GM19397 (cell line): ENCODE measurements around the gene HBP1.
"Not testable (repeated sequence)": the region's sequence is repeated elsewhere in the genome, so short reads cannot be mapped to it uniquely, and the experiment has no call there.

Experiments used
- ATAC-seq: cut with Tn5 transposase; IDR thresholded peaks from one replicate; pipeline ENCODE4 v1.9.1; 2021; ENCODE audit warnings: mild to moderate bottlenecking, moderate library complexity; ENCODE audit not compliant: unreplicated experiment

HBP1 gene

DNA sequence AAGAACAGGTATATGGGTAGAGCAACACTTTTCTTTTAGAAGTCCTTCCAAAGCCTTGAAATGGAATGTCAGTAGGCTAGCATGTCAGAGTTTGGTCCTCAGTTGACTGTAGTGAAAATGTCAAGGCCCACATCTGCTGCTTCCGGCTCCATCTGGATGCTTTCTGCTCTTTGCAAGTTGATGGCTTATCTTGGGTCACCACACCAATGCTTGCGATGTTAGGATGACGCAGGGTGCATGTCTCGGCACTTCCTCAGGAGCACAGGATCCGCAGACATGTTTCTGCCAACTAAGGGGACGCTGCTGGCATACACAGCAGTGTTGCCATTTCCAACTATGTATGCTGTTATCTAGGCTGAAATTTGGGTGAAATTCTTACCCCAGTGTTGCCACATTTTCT lies 14.0 kb upstream of the HBP1 start:
- no peak for ATAC-seq

DNA sequence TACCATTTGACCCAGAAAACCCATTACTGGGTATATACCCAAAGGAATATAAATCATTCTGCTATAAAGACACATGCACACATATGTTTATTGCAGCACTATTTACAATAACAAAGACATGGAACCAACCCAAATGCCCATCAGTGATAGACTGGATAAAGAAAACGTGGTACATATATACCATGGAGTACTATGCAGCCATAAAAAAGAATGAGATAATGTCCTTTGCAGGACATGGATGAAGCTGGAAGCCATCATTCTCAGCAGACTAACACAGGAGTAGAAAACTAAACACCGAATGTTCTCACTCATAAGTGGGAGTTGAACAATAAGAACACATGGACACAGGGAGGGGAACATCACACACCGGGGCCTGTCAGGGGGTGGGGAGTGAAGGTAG lies 13.1 kb upstream of the HBP1 start:
- ATAC-seq: not testable (repeated sequence)

DNA sequence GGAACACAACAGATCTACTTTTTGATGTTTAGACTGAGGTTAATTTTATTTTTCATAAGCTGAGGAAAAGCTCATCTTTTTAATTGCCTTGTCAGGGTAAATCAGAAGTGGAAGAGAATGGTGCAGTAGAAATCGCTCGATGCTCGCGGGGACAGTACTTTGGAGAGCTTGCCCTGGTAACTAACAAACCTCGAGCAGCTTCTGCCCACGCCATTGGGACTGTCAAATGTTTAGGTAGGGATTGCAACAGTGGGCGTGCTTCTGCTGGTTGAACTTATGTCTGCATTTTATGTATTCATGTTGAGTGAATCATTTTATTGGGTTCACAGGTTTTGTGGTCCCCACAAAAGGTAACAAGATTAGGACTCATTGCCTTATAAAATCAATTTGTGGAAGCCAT lies 11.7 kb upstream of the HBP1 start:
- ATAC-seq: no peak

DNA sequence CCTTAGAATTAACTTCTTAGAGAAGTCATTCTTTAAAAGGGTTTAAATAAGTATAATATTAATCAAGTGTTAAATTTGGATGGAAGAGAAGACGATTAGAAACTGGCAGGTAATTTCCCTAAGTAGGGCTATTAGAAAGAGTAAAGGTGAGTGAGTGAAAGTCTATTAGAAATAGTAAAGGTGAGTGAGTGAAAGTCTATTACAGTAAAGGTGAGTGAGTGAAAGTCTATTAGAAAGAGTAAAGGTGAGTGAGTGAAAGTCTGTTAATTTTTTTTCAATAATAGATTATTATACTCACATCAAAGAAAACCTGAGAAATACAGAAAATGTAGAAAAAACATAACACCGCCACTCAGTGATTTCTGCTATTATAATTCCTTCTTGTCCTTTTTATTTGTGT lies 10.8 kb upstream of the HBP1 start:
- ATAC-seq: no peak

DNA sequence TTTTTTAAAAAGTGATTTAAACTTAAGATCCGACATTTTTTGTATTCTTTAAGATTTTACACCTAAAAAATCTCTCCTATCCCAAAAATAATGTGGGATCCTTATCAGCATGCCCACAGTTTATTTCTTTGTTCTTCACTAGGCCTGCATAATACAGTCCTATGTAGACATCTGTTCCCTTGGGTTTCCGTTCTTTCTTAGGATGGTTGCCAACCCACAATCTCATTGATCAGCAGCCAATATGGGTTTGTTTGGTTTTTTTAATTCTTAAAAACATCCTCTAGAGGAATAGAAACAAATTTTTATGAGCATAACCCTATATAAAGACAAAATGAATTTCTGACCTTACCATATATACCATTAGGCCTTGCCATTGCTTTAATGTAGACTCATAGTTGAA lies 8.4 kb upstream of the HBP1 start:
- no peak for ATAC-seq

DNA sequence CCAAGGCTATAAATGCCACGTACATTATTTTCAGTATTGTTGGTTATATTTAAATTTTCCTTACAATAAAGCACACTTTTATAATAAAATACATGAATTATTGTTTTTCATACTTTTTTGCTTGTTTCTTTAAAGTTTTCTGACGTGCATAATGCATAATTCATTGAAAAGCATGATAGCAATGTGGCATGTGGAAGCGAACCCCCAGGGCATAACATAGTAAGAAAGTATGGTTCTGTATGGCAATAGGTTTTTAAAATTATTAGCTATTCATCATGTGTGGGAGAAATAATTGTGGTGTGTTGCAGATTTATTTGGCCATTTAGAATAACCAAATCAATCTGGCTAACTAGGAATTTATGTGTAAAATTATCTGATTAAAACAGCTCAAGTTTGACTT lies 7.4 kb upstream of the HBP1 start:
- ATAC-seq: no peak

DNA sequence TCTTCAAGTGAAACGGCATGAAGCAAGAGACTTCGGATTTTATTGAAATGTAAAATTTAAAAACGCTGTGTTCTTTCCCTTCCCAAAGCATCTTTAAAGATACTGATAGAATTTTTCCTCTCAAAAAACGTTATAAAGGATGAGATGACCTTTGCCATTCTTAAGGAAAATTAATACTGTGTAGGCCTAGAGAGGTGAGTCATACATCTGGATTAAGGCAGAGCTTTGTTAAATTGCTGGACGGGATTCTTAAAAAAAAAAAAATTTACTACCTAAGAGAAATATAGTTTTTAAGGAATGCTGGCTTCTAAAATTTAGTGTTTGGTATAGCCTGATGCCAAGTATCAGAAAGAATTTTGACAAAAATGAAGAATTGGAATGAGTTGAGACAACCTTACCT lies 6.3 kb upstream of the HBP1 start:
- ATAC-seq: no peak

DNA sequence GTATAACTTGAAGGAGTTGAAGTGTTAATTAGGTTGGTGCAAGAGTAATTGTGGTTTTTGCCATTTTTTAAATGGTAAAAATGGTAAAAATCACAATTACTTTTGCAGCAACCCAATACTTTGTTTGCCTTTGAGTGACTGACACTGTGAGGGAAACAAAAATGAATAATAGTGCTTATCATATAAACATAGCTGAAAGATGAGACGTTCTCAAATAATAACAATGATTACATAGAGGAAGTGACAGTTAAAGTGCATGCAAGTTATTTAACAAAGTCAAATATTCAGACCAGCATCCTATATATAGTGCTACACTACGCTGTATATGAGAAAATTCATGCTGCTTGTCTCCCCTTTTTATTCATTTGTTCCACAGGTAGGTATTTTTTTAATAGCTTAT lies 4.7 kb upstream of the HBP1 start:
- ATAC-seq: no peak

DNA sequence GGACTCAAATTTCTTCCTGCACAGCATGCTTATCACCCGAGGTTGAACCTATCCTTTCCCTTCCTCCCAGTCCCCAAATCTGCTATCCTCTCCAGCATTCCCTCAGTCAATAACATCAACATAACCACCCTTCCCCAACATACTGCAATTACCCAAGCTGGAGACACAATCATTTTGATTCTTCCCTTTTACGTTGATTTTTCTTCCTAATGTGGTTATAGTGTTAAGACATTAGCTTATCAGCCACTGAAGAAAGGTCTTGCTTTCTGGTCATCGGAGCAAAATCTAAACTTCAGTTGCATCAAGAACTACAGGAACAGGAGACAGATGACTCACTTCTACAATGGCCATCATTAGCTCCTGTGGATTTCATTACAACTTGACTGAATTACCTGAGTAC lies 3.5 kb upstream of the HBP1 start:
- ATAC-seq: no peak

DNA sequence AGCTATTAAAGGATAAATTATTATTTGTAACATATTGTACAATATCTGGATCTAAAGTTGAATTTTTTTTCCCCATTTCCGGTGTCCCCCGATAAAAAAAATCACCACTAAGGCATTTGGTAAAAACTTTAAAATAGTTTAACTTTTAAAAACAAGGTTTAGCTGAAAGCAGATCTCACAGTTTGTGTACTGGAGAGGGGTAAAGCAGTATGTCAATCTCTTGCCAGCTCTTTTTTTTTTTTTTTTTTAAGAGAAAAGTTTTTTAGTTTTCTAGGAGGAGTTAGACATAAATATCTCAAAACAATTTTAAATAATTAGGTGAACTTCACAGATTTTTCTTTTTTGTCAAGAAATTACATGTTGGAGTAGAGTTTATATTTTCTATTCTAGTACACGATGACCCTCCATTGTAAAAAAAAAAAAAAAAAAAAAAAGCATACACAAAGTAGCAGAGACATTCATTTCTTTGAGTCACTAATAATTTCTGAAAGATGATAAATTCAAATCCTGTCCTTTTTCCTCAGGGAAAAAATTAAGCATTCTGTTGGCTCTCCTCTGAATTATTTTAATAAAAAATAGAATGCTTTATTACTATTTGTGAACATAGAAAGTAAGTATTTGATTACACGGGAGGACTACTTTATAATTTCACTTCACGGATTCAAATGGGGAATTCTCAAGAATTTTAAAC lies 1.9 kb upstream of the HBP1 start:
- ATAC-seq: no peak

DNA sequence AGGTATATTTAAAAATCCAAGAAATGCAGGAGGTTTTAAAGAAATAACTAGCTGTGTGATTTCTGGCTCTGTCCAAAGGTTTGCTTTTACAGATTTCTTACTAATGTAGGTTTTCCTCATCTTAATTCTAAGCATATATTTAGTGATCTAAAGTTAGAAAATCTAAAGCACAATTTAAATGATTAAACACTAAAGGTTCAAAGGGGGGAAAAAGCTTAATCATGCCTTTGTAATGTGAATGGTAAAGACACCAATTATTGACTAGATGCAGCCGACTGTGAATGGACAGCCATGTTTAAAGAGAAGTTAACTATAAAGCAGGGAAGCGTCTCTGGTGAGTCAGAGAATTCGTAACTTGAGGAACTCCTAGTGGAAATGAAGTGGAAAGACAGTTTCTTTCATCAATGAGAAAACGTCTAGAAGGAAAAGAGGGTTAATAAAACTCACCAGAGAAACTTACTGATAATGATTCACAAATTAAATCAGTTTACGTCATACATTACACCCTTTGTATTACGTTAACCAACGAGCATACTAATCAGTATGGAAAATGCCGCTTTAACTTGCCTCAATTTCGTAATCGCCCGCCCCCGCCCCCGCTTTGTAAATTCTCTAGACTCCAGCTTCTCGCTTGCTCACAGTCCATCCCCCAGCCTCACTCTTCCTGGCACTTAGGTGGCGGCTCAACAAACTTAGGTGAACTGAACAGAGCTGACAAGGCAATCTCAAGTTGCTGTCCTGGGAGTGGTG lies 1.1 kb upstream of the HBP1 start:
- no peak for ATAC-seq

DNA sequence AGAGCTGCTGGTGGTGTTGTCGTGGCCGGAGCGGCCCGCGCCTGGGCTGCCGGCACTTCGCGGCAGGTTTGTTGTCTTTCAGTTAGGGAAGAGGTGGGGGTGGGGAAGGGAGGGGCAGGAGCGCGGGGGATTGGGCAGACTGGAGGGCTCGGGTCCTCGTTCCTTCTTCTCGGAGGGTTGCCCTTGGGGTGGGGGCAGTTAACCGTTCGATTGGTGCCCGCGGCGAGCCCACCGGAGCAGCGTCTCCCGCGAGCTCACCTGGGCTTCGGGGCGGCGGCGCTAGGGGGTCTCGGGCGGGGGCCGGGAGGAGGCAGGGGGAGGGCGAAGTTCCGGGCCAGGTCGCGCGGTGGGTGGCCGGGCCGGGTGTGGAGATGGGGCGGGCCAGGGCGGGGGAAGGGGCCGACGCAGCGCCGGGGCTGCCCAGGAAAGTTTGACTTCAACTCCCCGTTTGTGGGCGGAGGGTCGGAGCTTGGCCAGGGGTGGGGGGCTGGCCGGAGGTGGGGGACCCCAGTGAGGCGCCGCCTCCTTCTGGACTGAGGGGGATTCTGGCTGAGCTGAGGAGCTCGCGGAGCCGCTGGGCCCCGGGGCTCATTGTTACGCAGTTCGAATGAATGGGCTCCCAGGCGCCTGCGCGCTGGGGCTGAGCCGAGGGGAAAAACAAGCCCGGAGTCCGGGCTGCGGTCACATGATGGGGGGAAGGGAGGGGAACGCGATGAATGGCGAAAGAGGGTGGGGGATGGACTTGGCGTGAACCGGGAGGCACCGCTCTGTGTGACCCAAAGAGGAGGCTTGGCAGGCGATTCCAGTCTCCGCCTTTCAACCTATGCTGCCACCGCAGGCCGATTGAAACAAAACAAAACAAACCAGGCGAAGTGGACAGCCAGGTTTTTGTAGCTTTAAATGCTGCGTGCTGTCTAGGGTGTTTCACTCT lies 582 bp downstream of the HBP1 start:
- ATAC-seq: peak; percentile 33

DNA sequence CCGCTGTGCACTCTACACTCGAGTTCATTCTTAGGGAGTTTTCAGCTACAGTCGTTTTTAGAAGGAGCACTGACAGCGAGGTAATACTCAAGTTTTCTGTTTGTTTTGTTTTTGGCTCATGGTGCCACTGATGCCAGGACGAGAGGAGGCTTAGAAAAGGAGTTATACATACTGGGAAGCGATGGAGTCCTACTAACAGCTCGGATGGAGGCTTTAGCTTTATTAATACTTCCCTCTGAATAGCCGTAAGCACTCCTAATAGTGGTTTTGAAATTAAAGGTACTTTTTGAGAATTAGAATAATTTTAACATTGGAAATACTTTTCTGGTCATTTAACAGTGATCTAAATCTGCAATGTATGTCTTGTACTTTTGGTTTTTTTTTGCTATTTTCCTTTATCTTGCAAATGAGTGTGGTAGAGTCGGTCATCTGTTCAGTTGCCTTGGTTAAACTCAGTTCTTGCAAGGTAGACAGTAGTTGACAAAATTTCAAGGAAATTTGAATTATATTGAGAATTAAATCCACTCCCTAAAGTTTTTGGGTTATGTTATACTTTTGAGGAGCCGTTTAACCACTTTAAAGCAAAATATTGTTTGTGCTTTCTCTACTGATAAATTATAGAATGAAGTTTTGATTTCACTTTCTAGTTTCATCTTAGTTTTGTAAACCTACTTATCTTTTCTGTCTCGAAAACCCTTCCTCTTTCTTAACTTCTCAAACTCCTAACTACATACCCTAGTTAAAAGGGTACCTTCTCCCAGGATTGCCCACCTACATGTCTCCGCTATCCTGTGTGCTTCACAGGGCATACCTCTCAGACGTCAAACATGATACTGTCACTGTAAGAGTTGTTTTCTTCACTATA lies 1.5 kb downstream of the HBP1 start:
- no peak for ATAC-seq

DNA sequence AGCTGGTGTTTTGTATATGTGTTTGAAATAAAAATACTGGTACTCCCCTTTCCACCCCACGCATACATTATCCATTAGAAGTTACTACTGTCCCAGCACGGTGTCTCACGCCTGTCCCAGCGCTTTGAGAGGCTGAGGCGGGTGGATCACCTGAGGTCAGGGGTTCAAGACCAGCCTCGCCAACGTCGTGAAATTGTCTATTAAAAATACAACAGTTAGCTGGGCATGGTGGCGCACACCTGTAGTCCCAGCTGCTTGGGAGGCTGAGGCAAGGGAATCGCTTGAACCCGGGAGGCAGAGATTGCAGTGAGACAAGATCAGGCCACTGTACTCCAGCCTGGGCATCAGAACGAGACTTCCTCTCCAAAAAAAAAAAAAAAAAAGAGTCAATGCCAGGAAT lies 2.7 kb downstream of the HBP1 start:
- no peak for ATAC-seq

DNA sequence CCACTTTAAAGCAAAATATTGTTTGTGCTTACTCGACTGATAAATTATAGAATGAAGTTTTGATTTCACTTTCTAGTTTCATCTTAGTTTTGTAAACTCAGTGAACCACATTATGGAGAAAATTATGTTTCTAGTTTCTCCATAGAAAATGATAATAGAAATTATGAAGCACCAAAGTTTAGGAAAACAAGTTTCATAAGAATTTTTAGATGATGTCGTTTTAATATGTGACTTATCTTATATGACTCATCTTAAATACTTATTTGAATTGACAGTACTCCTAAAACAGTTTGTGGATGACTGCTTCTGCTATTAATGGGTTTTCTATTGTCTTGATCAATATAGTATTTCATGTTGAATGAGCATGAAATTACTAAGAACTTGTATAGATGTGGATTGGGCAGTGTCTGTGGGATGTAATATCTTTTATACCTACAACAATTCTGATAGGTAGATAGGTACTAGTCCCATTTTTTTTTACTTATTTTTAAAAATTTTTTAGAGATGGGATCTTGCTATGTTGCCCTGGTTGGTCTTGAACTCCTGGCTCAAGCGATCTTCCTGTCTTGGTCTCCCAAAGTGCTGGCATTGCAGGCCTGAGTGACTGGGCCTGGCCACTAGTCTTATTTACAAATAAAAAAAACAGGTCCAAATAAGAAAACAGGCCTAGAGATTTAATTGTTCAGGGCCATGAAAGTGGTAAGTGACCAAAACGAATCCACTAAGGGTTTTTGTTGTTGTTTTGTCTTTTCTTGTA lies 3.7 kb downstream of the HBP1 start:
- no peak for ATAC-seq

DNA sequence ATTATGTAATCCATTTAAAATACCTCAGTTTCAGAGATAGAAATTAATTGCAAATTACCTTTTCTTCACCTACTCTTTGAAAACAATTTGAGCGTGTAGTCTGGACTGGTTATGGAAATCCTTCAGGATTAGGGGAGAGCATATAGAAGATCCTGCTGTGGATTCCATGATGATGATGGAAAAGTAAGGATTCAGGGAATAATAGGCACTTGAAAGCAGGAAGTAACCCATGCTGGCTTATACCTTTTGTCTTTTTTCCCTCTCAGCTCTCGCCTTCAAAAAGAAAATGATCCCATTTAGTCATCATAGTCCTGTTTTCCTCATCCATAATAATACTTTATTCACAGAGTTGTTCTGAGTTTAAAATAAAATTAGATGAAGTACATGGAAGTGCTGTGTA lies 4.4 kb downstream of the HBP1 start:
- ATAC-seq: no peak

DNA sequence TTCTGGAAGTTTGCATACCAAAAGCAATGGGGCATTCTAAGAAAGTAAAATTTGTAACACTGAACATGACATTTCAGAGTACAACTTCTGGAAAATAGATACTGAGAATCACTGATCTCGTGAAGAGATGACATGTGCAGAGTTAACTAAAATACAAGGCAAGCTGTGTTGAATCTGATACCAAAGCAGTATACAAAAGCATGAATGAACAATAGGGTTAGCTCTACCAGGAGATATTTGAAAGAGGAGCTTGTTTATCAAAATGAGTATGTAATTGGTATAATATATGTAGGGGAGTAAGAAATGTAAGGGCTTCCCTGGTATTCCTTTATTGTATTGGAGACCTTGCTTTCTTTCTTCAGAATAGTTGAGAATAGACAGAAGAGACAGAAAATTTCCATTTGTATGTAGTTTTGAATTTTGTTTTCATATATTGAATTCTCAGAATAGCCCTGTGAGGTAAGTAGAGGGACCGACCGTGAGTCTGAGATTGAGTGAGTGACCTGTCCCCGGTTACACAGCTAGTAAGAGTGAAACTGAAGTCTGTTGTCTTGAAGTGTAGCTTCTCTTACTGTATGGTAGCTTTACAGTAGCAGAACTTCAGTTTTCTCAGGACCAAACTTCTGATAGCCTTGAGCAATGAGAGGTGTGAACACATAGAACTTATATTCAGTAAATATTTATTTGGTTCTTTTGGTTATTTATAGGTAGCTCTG lies 5.0 kb downstream of the HBP1 start:
- no peak for ATAC-seq

DNA sequence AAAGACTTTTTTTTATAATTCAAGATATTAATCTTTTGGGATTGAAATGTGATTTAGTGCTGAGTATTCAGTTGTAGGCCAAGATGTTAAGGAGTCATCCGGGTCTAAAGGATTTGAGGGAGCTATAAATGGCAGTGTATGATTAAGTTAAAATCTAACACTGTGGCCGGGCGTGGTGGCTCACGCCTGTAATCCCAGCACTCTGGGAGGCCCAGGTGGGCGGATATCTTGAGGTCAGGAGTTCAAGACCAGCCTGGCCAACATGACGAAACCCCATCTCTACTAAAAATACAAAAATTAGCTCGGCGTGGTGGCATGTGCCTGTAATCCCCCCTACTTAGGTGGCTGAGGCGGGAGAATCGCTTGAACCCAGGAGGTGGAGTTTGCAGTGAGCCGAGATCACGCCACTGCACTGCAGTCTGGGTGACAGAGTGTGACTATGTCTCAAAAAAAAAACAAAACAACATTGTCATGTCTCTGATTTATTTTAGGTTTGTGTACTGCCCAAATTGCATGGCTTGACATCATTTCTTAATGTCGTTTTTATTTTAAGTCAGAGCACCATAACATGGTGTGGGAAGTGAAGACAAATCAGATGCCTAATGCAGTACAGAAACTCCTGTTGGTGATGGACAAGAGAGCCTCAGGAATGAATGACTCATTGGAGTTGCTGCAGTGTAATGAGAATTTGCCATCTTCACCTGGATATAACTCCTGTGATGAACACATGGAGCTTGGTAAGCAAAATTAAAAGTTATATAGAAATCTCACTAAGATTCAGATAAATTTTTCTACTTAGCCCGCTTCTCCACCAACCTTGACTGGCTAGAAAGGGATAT lies 10.7 kb downstream of the HBP1 start:
- no peak for ATAC-seq

DNA sequence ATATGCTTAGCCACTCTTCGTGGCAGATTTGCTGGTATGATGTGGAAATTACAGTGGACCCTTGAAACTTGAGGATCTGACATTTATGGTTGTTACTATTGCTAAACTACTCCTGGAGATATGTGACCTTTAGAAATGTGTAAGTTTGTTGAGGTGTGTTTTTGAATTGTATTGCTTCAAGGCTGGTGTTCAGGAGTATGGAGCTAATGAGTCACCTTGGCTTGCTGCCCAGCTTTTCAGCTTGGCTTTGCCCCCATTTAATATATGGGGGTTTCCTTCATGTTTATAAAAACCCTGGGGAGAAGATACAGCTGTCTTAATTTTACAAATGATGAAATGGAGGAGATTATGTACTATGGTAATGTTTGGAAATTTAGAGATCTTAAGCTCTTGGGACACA lies 11.6 kb downstream of the HBP1 start:
- no peak for ATAC-seq
